ENCODE results near the gene ZCCHC3. TPM values are rescaled to one million over a fixed set of nuclear protein-coding genes. Genes with fewer than 3 reads are reported as not detected.
A peak's percentile ranks its signal among the peaks of the same experiment; 100 is the strongest.
"Not testable (repeated sequence)": the region's sequence is repeated elsewhere in the genome, so short reads cannot be mapped to it uniquely, and the experiment has no call there.

Gene ZCCHC3
- total RNA-seq, 2 donors from 2014 or later, result 21.3 to 21.6 TPM

DNA sequence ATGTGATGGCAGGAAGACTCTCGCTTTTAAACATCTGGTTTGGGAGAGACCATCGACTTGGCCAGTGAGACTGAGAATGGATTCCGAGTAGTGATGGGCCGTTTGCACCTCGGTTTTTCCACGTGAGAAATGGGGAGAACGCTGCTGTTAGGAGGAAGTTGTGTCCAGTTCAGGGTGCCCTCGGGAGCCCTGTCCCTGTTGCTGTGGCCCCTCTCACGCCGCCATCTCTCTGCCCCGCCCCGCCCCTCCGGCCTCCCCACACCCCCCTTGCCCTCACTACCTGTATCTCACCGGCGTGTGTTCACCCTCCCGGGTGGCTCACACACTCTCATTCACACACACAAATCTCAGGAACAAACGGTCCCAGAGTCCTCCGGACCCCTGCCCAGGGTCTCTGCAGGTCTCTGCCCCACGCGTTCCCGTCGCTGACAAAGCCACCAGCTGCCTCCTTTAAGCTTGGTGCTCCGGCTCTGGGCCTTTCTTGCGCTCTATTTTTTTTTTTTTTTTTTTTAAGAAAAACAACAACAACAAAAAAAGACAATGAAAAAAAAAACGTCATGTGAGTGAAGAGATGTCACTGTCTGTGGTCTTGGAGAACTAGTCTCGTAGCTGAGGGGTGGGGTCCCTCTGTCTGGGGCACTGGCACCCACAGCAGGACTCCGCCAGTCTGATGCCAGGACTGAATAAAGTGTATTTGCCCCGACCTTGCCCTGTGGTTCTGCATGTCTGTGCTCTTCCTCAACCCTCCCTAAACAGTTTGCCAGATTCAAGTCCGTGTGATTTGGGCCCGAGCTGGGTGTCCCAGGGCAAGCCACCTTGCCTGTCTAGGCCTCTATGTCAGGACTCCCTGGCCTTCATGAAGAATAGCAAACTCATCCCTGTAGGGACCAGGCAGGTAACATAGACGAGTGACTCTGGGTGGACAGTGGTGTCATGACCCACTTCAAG, 30.9 kb downstream of the ZCCHC3 start:
- H3K27ac Mint-ChIP-seq, result no peak overlapping the region
- peaks cover 39% of the 10 kb centered on the region for H3K4me1 Mint-ChIP-seq (ENCODE audit: low read depth)
- DNase-seq, result no peak
- no peak for ATAC-seq (replicated peaks in 1 of 2)
- peak overlapping the region; percentile 88 to 91 for H3K4me3 Mint-ChIP-seq
- no peaks in the 10 kb centered on the region for H3K9me3 Mint-ChIP-seq
- no peaks in the 10 kb centered on the region for H3K27me3 Mint-ChIP-seq (ENCODE audit: low read depth)
- H3K36me3 Mint-ChIP-seq (ENCODE audit: insufficient read depth in 2 of 2), result no peaks in the 10 kb centered on the region

DNA sequence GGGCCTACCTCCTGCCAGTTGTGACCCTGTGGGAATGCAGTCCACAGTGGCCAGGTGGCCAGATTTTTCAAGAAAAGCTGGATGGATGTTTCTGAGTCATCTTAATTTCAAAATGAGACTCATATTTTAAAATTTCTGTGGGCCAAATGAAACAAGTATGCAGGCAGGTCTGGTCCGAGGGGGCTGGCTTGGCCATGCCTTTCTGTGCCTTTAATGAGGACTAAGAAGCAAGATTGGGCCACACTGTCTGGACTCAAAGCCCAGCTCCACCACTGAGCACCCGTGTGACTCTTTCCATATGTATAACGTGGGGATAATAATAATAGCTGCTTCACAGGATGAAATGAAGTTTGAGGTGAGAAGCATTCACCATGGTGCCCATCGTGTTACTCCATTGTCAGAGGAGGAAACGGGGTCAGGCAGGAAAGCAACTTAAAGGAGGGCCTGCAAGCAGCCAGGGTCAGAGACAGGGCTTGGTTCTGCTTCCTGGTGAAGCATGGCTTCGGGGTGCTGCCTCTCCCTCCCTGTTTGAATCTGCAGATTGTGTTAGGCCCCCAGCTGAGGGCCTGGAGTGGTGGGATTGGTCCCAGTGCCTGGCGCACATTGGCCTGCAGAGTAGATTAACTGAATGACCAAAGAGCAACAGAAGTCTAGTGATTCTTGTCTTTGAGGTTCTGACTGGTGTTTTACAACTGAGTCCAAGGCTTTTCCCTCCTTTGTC, 31.8 kb downstream of the ZCCHC3 start:
- Mint-ChIP-seq H3K27me3 (ENCODE audit: low read depth) (no peaks in the 10 kb centered on the region), H3K36me3 (ENCODE audit: insufficient read depth in 2 of 2) (no peaks in the 10 kb centered on the region), H3K4me3 (peak overlapping the region; percentile 12 to 74), H3K27ac (no peak overlapping the region), H3K9me3 (no peaks in the 10 kb centered on the region), H3K4me1 (ENCODE audit: low read depth) (peaks cover 30% of the 10 kb centered on the region)
- DNase-seq (no peak), ATAC-seq (replicated peaks in 1 of 2) (no peak)

DNA sequence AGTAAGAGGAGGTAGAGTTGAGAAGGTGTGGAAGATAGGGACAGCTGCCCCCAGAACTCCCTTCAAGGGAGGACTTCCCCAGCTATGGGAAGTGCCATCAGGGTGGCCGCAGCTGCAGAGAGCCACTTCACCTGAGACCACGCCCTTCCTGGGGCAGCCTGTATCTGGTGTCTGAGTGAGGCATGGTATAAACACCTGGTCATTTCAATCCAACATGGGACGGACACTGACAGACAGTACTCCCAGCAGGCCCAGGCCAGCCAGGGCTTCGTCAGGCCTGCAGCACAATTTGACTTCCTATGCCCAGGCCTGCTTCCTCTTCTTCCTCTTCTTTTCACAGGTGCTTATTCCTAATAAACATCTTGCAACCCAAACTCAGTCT, 32.5 kb downstream of the ZCCHC3 start:
- ATAC-seq (replicated peaks in 1 of 2), result no peak
- Mint-ChIP-seq H3K27me3 (ENCODE audit: low read depth) (no peaks in the 10 kb centered on the region), H3K27ac (no peak overlapping the region)

DNA sequence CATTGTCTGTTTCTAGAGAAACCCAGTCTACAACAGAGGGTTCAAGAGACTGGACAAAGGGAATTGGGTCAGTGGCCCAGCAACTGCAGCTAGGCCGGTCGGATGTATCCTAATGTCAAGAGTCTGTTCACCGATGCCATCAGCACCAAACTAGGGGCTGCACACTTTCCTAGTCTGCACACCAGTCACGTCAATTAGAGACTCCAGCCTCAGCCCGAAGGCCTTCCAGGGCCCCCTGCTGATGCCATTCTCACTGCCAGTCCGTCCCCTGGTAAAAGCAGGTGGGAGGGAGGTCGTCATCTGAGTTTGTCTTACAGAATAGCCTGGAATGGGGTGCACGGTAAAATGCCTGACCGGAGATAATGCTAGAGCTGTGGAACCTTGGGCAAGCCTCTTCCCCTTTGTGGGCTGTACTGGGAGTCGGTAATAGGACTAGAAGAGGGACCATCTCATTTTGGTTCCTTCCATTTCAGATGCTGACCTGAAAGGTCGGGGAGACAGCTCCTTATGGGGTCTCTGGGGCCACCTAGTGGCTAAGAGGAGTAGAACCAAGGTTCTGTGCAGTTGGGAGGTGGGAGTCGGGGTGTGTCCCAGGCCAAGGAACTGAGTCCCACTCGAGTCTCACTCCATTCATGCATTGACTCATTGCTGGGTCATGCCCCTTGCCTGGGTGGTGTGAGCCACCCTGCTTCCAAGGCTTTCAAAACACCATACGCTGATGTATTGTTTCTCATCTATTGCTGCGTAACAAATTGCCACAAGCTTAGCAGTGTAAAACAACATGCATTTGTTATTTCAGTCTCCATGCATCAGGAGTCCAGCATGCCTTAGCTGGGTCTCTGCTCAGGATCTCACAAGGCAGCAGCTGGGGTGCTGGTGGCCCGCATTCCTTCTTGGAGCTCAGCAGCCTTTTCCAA, 33.1 kb downstream of the ZCCHC3 start:
- H3K27me3 Mint-ChIP-seq (ENCODE audit: low read depth), result no peaks in the 10 kb centered on the region
- H3K36me3 Mint-ChIP-seq (ENCODE audit: insufficient read depth in 2 of 2), result no peaks in the 10 kb centered on the region
- H3K9me3 Mint-ChIP-seq, result no peaks in the 10 kb centered on the region
- DNase-seq, result peak; percentile 69 to 72
- H3K4me3 Mint-ChIP-seq, result no peak overlapping the region
- ATAC-seq (replicated peaks in 1 of 2), result peak; percentile 42
- H3K27ac Mint-ChIP-seq, result no peak overlapping the region
- peaks cover 29% of the 10 kb centered on the region for H3K4me1 Mint-ChIP-seq (ENCODE audit: low read depth)

More for the DNA sequence above, 32.5 kb downstream of the ZCCHC3 start:
- Mint-ChIP-seq H3K36me3 (ENCODE audit: insufficient read depth in 2 of 2) (no peaks in the 10 kb centered on the region), H3K9me3 (no peaks in the 10 kb centered on the region), H3K4me1 (ENCODE audit: low read depth) (peaks cover 29% of the 10 kb centered on the region), H3K4me3 (no peak overlapping the region)
- no peak for DNase-seq

DNA sequence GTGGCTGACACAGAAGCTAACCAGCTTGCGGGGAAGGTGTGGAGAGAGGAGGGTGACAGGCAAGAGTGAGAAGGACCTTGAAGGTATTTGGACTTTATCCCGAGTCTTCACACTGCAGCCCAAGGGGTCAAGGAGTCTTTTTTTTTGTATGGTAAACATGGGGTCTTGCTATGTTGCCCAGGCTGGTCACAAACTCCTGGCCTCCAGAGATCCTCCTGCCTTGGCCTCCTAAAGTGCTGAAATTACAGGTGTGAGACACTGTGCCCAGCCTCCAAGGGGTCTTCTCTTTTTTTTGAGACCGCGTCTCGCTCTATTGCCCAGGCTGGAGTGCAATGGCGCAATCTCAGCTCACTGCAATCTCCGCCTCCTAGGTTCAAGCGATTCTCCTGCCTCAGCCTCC, 37.2 kb downstream of the ZCCHC3 start:
- DNase-seq (no peak), ATAC-seq (replicated peaks in 1 of 2) (no peak)
- no peaks in the 10 kb centered on the region for H3K36me3 Mint-ChIP-seq (ENCODE audit: insufficient read depth in 2 of 2)
- no peak overlapping the region for H3K4me3 Mint-ChIP-seq
- peaks cover 8% of the 10 kb centered on the region for H3K4me1 Mint-ChIP-seq (ENCODE audit: low read depth)
- H3K9me3 Mint-ChIP-seq, result no peaks in the 10 kb centered on the region
- H3K27me3 Mint-ChIP-seq (ENCODE audit: low read depth), result no peaks in the 10 kb centered on the region
- no peak overlapping the region for H3K27ac Mint-ChIP-seq

DNA sequence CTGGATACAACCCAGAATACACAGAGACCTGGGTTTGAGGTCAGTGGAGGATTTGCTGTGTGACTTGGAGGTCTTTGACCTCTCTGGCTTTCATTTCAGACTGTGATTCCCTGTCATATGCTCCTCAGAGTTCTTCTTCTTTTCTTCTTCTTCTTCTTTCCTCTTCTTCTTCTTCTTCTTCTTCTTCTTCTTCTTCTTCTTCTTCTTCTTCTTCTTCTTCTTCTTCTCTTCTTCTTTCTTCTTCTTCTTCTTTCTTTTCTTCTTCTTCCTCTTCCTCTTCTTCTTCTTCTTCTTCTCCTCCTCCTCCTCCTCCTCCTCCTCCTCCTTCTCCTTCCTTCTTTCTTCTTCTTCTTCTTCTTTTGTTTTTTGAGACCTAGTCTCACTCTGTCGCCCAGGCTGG, 38.7 kb downstream of the ZCCHC3 start:
- H3K4me3 Mint-ChIP-seq; H3K36me3 Mint-ChIP-seq (ENCODE audit: insufficient read depth in 2 of 2); H3K4me1 Mint-ChIP-seq (ENCODE audit: low read depth); H3K27ac Mint-ChIP-seq; H3K27me3 Mint-ChIP-seq (ENCODE audit: low read depth); ATAC-seq (replicated peaks in 1 of 2); H3K9me3 Mint-ChIP-seq; DNase-seq: not testable (repeated sequence)

DNA sequence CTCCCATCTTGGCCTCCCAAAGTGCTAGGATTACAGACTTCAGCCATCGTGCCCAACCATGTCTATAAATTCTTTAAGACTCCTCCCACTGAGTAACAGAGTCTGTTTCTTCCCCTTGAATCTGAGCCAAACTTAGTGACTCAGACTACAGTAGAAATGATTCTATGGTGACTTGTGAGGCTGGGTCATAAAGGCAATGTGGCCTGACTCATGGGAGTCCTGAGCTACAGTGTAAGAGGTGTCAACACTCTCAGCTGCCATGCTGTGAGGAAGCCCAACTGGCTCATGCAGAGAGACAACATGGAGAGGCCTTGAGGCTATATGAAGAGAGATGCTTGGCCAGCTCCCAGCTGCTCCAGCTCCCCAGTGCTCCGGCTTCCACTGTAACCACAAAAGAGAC, 44.3 kb downstream of the ZCCHC3 start:
- H3K36me3 Mint-ChIP-seq (ENCODE audit: insufficient read depth in 2 of 2), result peaks cover 13 to 23% of the 10 kb centered on the region in 2 donors
- H3K27me3 Mint-ChIP-seq (ENCODE audit: low read depth), result peaks cover 5% of the 10 kb centered on the region
- H3K27ac Mint-ChIP-seq, result no peak overlapping the region
- no peak overlapping the region for H3K4me3 Mint-ChIP-seq
- peaks cover 5 to 9% of the 10 kb centered on the region in 2 donors for H3K9me3 Mint-ChIP-seq
- H3K4me1 Mint-ChIP-seq (ENCODE audit: low read depth), result peaks cover 17% of the 10 kb centered on the region
- peak; percentile 99 for ATAC-seq (replicated peaks in 1 of 2)
- peak; percentile 57 to 73 for DNase-seq

DNA sequence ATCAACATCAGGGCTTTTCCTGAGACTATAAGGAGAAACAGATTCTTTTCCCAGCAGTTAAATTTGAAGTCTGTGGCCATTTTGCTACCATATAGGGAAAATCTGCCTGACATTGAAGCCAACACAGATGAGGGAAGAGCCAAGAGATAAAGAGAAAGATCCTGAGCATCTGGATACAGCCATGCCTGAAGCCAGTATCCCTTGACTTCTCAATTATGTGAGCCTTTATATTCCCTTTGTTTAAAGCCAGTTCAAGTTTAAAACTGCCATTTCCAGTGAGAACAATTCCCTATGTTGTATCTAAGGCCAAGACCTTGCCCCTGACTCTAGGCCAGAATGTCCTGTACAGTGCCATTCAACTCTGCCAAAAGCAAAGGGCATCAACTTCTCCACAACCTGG, 45.7 kb downstream of the ZCCHC3 start:
- H3K27ac Mint-ChIP-seq, result no peak overlapping the region
- H3K36me3 Mint-ChIP-seq (ENCODE audit: insufficient read depth in 2 of 2), result peaks cover 14 to 23% of the 10 kb centered on the region in 2 donors
- H3K4me3 Mint-ChIP-seq, result no peak overlapping the region
- ATAC-seq (replicated peaks in 1 of 2) (no peak), DNase-seq (no peak)
- peaks cover 19% of the 10 kb centered on the region for H3K4me1 Mint-ChIP-seq (ENCODE audit: low read depth)
- H3K9me3 Mint-ChIP-seq, result peaks cover 5 to 9% of the 10 kb centered on the region in 2 donors
- H3K27me3 Mint-ChIP-seq (ENCODE audit: low read depth), result peaks cover 5% of the 10 kb centered on the region

DNA sequence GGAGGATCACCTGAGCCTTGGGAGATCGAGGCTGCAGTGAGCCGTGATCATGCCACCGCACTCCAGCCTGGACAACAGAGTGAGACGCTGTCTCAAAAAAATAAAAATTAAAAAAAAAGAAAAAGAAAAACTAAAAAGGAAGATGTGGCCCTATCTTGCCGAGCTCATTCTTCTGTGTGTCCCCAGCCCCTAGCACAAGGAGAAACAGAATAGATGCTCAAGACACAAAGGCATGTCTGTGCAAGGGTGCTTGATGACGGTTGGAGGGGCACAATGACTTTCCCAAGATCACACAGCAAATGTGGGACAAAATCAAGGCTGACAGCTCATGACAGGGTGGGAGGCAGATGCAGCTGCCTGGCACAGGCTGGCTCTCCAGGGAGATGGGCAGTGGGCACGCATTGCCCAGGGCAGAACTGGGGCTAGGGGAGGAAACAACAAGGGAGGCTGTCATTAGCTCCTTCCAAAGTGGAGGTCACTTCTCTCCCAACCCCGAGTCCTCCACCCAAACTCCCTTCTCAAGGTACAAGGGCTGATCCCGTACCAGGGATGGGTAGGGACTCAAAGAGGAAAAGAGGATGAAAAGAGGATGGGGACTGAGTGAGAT, 48.8 kb downstream of the ZCCHC3 start:
- no peak for DNase-seq
- Mint-ChIP-seq H3K27me3 (ENCODE audit: low read depth) (peaks cover 5% of the 10 kb centered on the region), H3K4me3 (peak overlapping the region; percentile 87 to 92), H3K36me3 (ENCODE audit: insufficient read depth in 2 of 2) (peaks cover 17 to 25% of the 10 kb centered on the region in 2 donors), H3K27ac (peak overlapping the region; percentile 63), H3K4me1 (ENCODE audit: low read depth) (peaks cover 27% of the 10 kb centered on the region), H3K9me3 (peaks cover 5 to 9% of the 10 kb centered on the region in 2 donors)
- no peak for ATAC-seq (replicated peaks in 1 of 2)

DNA sequence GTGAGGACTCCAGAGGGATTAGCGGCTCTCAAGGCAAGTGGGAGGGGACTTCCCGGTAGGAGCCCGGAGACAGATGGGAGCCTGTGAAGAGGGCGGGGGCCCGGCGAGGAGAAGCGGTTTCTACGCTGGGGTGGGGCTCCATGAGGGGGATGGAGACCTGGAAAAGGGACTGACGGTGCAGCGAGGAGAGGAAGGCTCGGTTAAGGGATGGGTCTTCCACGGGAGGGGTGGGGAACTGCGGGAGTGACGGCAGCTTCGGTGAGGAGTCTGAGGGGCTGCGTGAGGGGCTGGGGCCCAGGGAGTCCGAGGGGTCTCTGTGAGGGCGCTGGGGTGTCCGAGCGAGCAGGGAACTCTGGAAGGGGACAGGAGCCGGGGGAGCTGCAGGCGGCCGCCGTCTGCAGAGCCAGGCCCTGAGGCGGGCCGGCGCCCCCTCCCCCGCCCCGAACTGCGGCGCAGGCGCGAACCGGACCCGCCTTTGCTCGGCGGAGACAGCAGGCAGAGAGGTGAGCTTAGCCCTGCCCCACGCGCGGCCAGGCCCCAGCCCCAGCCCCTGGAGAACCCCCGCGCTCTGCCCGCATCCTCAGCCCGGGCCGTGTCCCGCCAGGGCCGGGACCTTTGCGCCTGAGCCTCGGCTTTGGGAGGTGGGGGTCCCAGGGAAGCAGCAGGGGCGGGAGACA, 49.4 kb downstream of the ZCCHC3 start, which contains the start of gene NRSN2:
Gene NRSN2 (plus strand): TSS at position 472 of the 677 bp plus-strand sequence. CDS start 2,533 bp downstream, outside the sequence.
- ATAC-seq (replicated peaks in 1 of 2), result peak; percentile 51 to 59
- peak within 1 kb of the TSS; percentile 87 to 99 for H3K4me3 Mint-ChIP-seq
- DNase-seq, result peak; percentile 41 to 60
- H3K9me3 Mint-ChIP-seq, result peaks cover 5 to 7% of the 10 kb centered on the region in 2 donors
- peaks cover 15 to 20% of the 10 kb centered on the region in 2 donors for H3K36me3 Mint-ChIP-seq (ENCODE audit: insufficient read depth in 2 of 2)
- peaks cover 5% of the 10 kb centered on the region for H3K27me3 Mint-ChIP-seq (ENCODE audit: low read depth)
- H3K4me1 Mint-ChIP-seq (ENCODE audit: low read depth), result peaks cover 21% of the 10 kb centered on the region
- peak within 1 kb of the TSS; percentile 63 for H3K27ac Mint-ChIP-seq

DNA sequence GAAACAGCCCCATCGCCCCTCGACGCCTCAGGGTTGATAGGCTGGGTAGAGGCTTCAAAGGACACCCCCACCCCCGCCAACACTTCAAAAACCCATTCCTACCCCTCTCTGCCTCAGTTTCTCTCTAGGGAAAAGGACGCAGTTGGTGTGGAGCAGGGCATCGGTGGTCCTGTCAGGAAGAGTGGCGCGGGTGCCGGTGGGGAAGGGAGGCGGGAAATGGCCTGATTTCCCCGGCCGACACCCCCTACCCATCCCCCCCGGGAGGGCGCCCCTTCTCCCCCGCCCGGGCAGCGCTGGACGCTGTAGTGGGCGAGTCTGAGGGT, 49.9 kb downstream of the ZCCHC3 start:
- Mint-ChIP-seq H3K36me3 (ENCODE audit: insufficient read depth in 2 of 2) (peaks cover 11 to 15% of the 10 kb centered on the region in 2 donors), H3K27ac (no peak overlapping the region), H3K4me1 (ENCODE audit: low read depth) (peaks cover 18% of the 10 kb centered on the region), H3K4me3 (peak overlapping the region; percentile 84 to 99), H3K27me3 (ENCODE audit: low read depth) (peaks cover 5% of the 10 kb centered on the region), H3K9me3 (peaks cover 4 to 5% of the 10 kb centered on the region in 2 donors)
- peak in 1 of 2 donors; percentile 2 for ATAC-seq (replicated peaks in 1 of 2)
- DNase-seq, result no peak
